NCI-H2196 treated with DMSO at 0.1 percent for 48 hours (cell line): ENCODE measurements around the gene BTBD9.

Source experiments
- DNase-seq: peaks from one replicate; lab custom pipeline; 2025; ENCODE audit not compliant: unreplicated experiment; lab: John Stamatoyannopoulos, UW

The BTBD9 gene

GRCh38 chr6:38184585-38185080 is 455.1 kb downstream of the BTBD9 start:
- no peak for DNase-seq

GRCh38 chr6:38183856-38184584 is 455.7 kb downstream of the BTBD9 start:
- DNase-seq, result no peak

GRCh38 chr6:38182426-38182825 is 457.3 kb downstream of the BTBD9 start:
- no peak for DNase-seq

GRCh38 chr6:38180586-38180985 is 459.1 kb downstream of the BTBD9 start:
- no peak for DNase-seq

- no peak for DNase-seq
These were observed 459.8 kb downstream of the BTBD9 start for GRCh38 chr6:38179794-38180430.

GRCh38 chr6:38179300-38179699 is 460.4 kb downstream of the BTBD9 start:
- DNase-seq, result peak; percentile 10

GRCh38 chr6:38178584-38178886 is 461.2 kb downstream of the BTBD9 start:
- no peak for DNase-seq

GRCh38 chr6:38177882-38178583 is 461.7 kb downstream of the BTBD9 start:
- no peak for DNase-seq

- no peak for DNase-seq
These were observed 462.7 kb downstream of the BTBD9 start for GRCh38 chr6:38176797-38177751.

GRCh38 chr6:38175786-38176185 is 463.9 kb downstream of the BTBD9 start:
- DNase-seq, result no peak

GRCh38 chr6:38174806-38175495 is 464.8 kb downstream of the BTBD9 start:
- DNase-seq, result no peak

- no peak for DNase-seq
These were observed 465.4 kb downstream of the BTBD9 start for GRCh38 chr6:38174315-38174714.

GRCh38 chr6:38173909-38174308 is 465.8 kb downstream of the BTBD9 start:
- DNase-seq, result no peak

- no peak for DNase-seq
These were observed 466.9 kb downstream of the BTBD9 start for GRCh38 chr6:38172739-38173410.

GRCh38 chr6:38171997-38172738 is 467.6 kb downstream of the BTBD9 start:
- DNase-seq, result no peak

GRCh38 chr6:38170666-38171355 is 468.9 kb downstream of the BTBD9 start:
- DNase-seq, result no peak

- DNase-seq, result peak; percentile 62
These were observed 469.7 kb downstream of the BTBD9 start for GRCh38 chr6:38169977-38170526.
